Measurements from ENCODE around the gene PFN1. TPM values are rescaled to one million over a fixed set of nuclear protein-coding genes. Genes with fewer than 3 reads are reported as not detected.
A peak's percentile ranks its signal among the peaks of the same experiment; 100 is the strongest.

PFN1 gene
- total and polyA plus RNA-seq, 9 of the 15 experiments (the other 6 are each of a cell fraction or from before 2014, with no cell fraction given) = 60.5 to 1,479 (median 456) TPM

DNA sequence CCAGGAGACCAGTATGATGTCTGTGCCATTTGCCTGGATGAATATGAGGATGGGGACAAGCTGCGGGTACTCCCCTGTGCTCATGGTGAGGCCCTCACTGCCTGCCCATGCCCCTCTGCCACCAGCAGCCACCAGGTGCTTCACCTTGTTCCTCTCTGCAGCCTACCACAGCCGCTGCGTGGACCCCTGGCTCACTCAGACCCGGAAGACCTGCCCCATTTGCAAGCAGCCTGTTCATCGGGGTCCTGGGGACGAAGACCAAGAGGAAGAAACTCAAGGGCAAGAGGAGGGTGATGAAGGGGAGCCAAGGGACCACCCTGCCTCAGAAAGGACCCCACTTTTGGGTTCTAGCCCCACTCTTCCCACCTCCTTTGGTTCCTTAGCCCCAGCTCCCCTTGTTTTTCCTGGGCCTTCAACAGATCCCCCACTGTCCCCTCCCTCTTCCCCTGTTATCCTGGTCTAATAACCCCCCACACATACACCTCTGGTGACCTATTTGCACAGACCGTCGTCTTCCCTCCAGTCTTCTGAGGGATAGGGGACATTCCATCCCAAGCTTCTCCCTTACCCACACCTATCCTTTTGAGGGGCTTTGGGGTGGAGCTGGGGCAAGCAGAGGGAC lies 3.7 kb downstream of the PFN1 start (continued):
- peak; percentile 94 for TF ChIP-seq RBM22 (IDR thresholded peaks at IDR 0.05; ENCODE audit: low read depth, low read length, poor library complexity, severe bottlenecking)
- TF ChIP-seq MTA3 (IDR thresholded peaks at IDR 0.05; ENCODE audit: borderline replicate concordance) = no peak
- no peak; a peak in 2 of 4 replicates for TF ChIP-seq SIN3A (IDR thresholded peaks at IDR 0.05; ENCODE audit: borderline replicate concordance in 2 of 2, control insufficient read depth in 1 of 2, low read depth in 2 of 2, low read length in 2 of 2)
- TF ChIP-seq STAT5A (IDR thresholded peaks at IDR 0.05; ENCODE audit: borderline replicate concordance, low read length) = 0 out of 2 replicates have a peak, but pooled peaks have one; percentile 8
- no peak for TF ChIP-seq RB1 (IDR thresholded peaks at IDR 0.05; ENCODE audit: low read depth)
- TF ChIP-seq MECOM (CRISPR knock-in tag; IDR thresholded peaks at IDR 0.05) = no peak
- no peak for TF ChIP-seq CREBBP (IDR thresholded peaks at IDR 0.05; ENCODE audit: low read depth, low read length)
- 0 out of 2 replicates have a peak, but pooled peaks have one; percentile 63 for TF ChIP-seq MYNN (IDR thresholded peaks at IDR 0.05)
- no peak for TF ChIP-seq MYNN (CRISPR knock-in tag; IDR thresholded peaks at IDR 0.05)
- TF ChIP-seq ZNF311 (CRISPR knock-in tag; IDR thresholded peaks at IDR 0.05) = no peak
- TF ChIP-seq ZNF274 (IDR thresholded peaks at IDR 0.05; ENCODE audit: borderline replicate concordance, low read depth, low read length) = no peak
- TF ChIP-seq TRIM24 (IDR thresholded peaks at IDR 0.05) = peak in 1 of 2 experiments; percentile 25; a peak in 1 of 4 replicates
- TF ChIP-seq SUPT5H (IDR thresholded peaks at IDR 0.05) = peak; percentile 84
- TF ChIP-seq THRAP3 (IDR thresholded peaks at IDR 0.05; ENCODE audit: borderline replicate concordance) = peak; percentile 45; the same call in 1 of the 2 replicates
- TF ChIP-seq, protein P1, sequence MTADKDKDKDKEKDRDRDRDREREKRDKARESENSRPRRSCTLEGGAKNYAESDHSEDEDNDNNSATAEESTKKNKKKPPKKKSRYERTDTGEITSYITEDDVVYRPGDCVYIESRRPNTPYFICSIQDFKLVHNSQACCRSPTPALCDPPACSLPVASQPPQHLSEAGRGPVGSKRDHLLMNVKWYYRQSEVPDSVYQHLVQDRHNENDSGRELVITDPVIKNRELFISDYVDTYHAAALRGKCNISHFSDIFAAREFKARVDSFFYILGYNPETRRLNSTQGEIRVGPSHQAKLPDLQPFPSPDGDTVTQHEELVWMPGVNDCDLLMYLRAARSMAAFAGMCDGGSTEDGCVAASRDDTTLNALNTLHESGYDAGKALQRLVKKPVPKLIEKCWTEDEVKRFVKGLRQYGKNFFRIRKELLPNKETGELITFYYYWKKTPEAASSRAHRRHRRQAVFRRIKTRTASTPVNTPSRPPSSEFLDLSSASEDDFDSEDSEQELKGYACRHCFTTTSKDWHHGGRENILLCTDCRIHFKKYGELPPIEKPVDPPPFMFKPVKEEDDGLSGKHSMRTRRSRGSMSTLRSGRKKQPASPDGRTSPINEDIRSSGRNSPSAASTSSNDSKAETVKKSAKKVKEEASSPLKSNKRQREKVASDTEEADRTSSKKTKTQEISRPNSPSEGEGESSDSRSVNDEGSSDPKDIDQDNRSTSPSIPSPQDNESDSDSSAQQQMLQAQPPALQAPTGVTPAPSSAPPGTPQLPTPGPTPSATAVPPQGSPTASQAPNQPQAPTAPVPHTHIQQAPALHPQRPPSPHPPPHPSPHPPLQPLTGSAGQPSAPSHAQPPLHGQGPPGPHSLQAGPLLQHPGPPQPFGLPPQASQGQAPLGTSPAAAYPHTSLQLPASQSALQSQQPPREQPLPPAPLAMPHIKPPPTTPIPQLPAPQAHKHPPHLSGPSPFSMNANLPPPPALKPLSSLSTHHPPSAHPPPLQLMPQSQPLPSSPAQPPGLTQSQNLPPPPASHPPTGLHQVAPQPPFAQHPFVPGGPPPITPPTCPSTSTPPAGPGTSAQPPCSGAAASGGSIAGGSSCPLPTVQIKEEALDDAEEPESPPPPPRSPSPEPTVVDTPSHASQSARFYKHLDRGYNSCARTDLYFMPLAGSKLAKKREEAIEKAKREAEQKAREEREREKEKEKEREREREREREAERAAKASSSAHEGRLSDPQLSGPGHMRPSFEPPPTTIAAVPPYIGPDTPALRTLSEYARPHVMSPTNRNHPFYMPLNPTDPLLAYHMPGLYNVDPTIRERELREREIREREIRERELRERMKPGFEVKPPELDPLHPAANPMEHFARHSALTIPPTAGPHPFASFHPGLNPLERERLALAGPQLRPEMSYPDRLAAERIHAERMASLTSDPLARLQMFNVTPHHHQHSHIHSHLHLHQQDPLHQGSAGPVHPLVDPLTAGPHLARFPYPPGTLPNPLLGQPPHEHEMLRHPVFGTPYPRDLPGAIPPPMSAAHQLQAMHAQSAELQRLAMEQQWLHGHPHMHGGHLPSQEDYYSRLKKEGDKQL (CRISPR knock-in tag; IDR thresholded peaks at IDR 0.05; ENCODE audit: borderline replicate concordance) = no peak
- TF ChIP-seq ZFPM2 (CRISPR knock-in tag; IDR thresholded peaks at IDR 0.05) = no peak
- TF ChIP-seq POLR2AphosphoS5 (IDR thresholded peaks at IDR 0.05; ENCODE audit: control insufficient read depth, insufficient read depth, low read depth, low read length) = peak; percentile 48; the same call in 1 of the 2 replicates
- 0 out of 2 replicates have a peak, but pooled peaks have one; percentile 20 for TF ChIP-seq ZBTB1 (CRISPR knock-in tag; IDR thresholded peaks at IDR 0.05; ENCODE audit: borderline replicate concordance, low read depth)
- TF ChIP-seq RAD51 (IDR thresholded peaks at IDR 0.05; ENCODE audit: borderline replicate concordance, low read depth) = no peak
- no peak for TF ChIP-seq ATF7 (IDR thresholded peaks at IDR 0.05)
- TF ChIP-seq NFIC (IDR thresholded peaks at IDR 0.05) = 0 out of 2 replicates have a peak, but pooled peaks have one; percentile 4
- TF ChIP-seq MBD2 (IDR thresholded peaks at IDR 0.05; ENCODE audit: borderline replicate concordance, low read depth) = 0 out of 2 replicates have a peak, but pooled peaks have one; percentile 12
- peak; percentile 29 for TF ChIP-seq CBX1 (IDR thresholded peaks at IDR 0.05; ENCODE audit: low read depth)
- TF ChIP-seq EWSR1 (IDR thresholded peaks at IDR 0.05; ENCODE audit: borderline replicate concordance, low read depth, partially characterized antibody) = peak; percentile 57
- no peak for TF ChIP-seq XRCC3 (IDR thresholded peaks at IDR 0.05)
- TF ChIP-seq POLR2B (IDR thresholded peaks at IDR 0.05; ENCODE audit: low read depth, partially characterized antibody) = peak; percentile 79
